ENCODE data around the gene CD79B. TPM values are rescaled to one million over a fixed set of nuclear protein-coding genes. Genes with fewer than 3 reads are reported as not detected.

Gene CD79B
- total RNA-seq, result 10 to 100 TPM; 40.0 to 42.8 TPM
- 10 to 100 TPM; 14.5 to 21.9 (median 21.3) TPM for polyA plus RNA-seq
- 0.98 to 4.2 (median 3.0) reads per million in 6 experiments for total RNA-seq

- Mint-ChIP-seq H3K27ac (peak within 1 kb of the TSS; percentile 85 to 94 (median 92)), H3K4me1 (peaks cover 15 to 57% (median 29%) of the 10 kb centered on the region in 4 donors), H3K27me3 (no peaks in the 10 kb centered on the region), H3K9me3 (no peaks in the 10 kb centered on the region), H3K4me3 (peak within 1 kb of the TSS; percentile 87 to 94 (median 93)), H3K36me3 (peaks cover 0 to 3% (median 0%) of the 10 kb centered on the region in 3 donors)
- ATAC-seq, result peak; percentile 74 to 75
- POLR2A ChIA-PET, result interaction anchor here (0.7 to 6.2 kb wide), 9 partner anchors 11 to 94 kb away, joined by 3 to 47 read pairs (median 3); partner anchors contain the start of gene ICAM2
- DNase-seq, result peak in 7 of 10 donors; percentile 11 to 74 (median 37)
Observed at GRCh38 chr17:63931981-63932561, at the start of gene CD79B. Gene CD79B, minus strand, starts transcription at chr17:63932331. Its CDS starts 70 bp downstream, at chr17:63932261.

GRCh38 chr17:63978272-63979200, 46.4 kb upstream of the CD79B start:
- H3K4me1 Mint-ChIP-seq, result peaks cover 0 to 15% (median 2%) of the 10 kb centered on the region in 4 donors
- H3K9me3 Mint-ChIP-seq, result peaks cover 4 to 15% (median 10%) of the 10 kb centered on the region in 9 donors
- ATAC-seq, result no peak
- no peak overlapping the region for H3K27ac Mint-ChIP-seq
- no peaks in the 10 kb centered on the region for H3K27me3 Mint-ChIP-seq
- no peak for DNase-seq
- POLR2A ChIA-PET, result interaction anchor here (0.7 kb wide), 1 partner anchor 11 kb away, joined by 3 read pairs; no protein-coding TSS in a partner anchor
- H3K4me3 Mint-ChIP-seq, result no peak overlapping the region
- peaks cover 0 to 4% (median 4%) of the 10 kb centered on the region in 3 donors for H3K36me3 Mint-ChIP-seq

GRCh38 chr17:63976702-63977101, 44.6 kb upstream of the CD79B start:
- H3K9me3 Mint-ChIP-seq, result peaks cover 0 to 3% (median under 1%) of the 10 kb centered on the region in 9 donors
- no peak overlapping the region for H3K4me3 Mint-ChIP-seq
- DNase-seq (no peak), ATAC-seq (no peak)
- H3K4me1 Mint-ChIP-seq, result peaks cover 0 to 15% (median 4%) of the 10 kb centered on the region in 4 donors
- H3K27ac Mint-ChIP-seq, result no peak overlapping the region
- POLR2A ChIA-PET, result interaction anchor here (0.7 to 1.2 kb wide), 2 partner anchors 11 to 13 kb away, joined by 3 to 4 read pairs; no protein-coding TSS in a partner anchor
- no peaks in the 10 kb centered on the region for H3K36me3 Mint-ChIP-seq
- H3K27me3 Mint-ChIP-seq, result peaks cover 0 to 2% (median 0%) of the 10 kb centered on the region in 5 donors

GRCh38 chr17:63975541-63976092, 43.5 kb upstream of the CD79B start:
- no peak for DNase-seq
- no peaks in the 10 kb centered on the region for H3K36me3 Mint-ChIP-seq
- H3K4me1 Mint-ChIP-seq, result peaks cover 0 to 15% (median 3%) of the 10 kb centered on the region in 4 donors
- POLR2A ChIA-PET, result no interaction called here
- no peak for ATAC-seq
- H3K27ac Mint-ChIP-seq, result peak overlapping the region in 4 of 10 donors; percentile 4 to 44 (median 20)
- no peak overlapping the region for H3K4me3 Mint-ChIP-seq
- peaks cover 0 to 2% (median 0%) of the 10 kb centered on the region in 5 donors for H3K27me3 Mint-ChIP-seq
- no peaks in the 10 kb centered on the region for H3K9me3 Mint-ChIP-seq

- Mint-ChIP-seq H3K4me3 (no peak overlapping the region), H3K9me3 (no peaks in the 10 kb centered on the region), H3K27me3 (peaks cover 0 to 2% (median 0%) of the 10 kb centered on the region in 5 donors), H3K27ac (peak overlapping the region in 2 of 10 donors; percentile 29 to 52), H3K36me3 (no peaks in the 10 kb centered on the region), H3K4me1 (peaks cover 0 to 15% (median 3%) of the 10 kb centered on the region in 4 donors)
- DNase-seq (no peak), ATAC-seq (no peak)
- POLR2A ChIA-PET, result no interaction called here
Observed at GRCh38 chr17:63974594-63975192, 42.6 kb upstream of the CD79B start.

- Mint-ChIP-seq H3K4me3 (no peak overlapping the region), H3K9me3 (no peaks in the 10 kb centered on the region), H3K27ac (peak overlapping the region in 1 of 10 donors; percentile 33), H3K27me3 (peaks cover 0 to 2% (median 0%) of the 10 kb centered on the region in 5 donors), H3K4me1 (peaks cover 0 to 21% (median 4%) of the 10 kb centered on the region in 4 donors), H3K36me3 (no peaks in the 10 kb centered on the region)
- ATAC-seq (no peak), DNase-seq (no peak)
- POLR2A ChIA-PET, result no interaction called here
Observed at GRCh38 chr17:63973930-63974593, 41.9 kb upstream of the CD79B start.

- H3K27ac Mint-ChIP-seq, result no peak overlapping the region
- POLR2A ChIA-PET, result no interaction called here
Observed at GRCh38 chr17:63973247-63973646, 41.1 kb upstream of the CD79B start.

GRCh38 chr17:63972796-63973195, 40.7 kb upstream of the CD79B start, which contains the start of gene SCN4A:
Gene SCN4A, minus strand, starts transcription at chr17:63972918. Its CDS starts 77 bp downstream, at chr17:63972841.
- POLR2A ChIA-PET, result no interaction called here
- Mint-ChIP-seq H3K4me1 (peaks cover 0 to 22% (median 7%) of the 10 kb centered on the region in 4 donors), H3K27me3 (peaks cover 0 to 2% (median 0%) of the 10 kb centered on the region in 5 donors), H3K36me3 (no peaks in the 10 kb centered on the region), H3K9me3 (no peaks in the 10 kb centered on the region), H3K27ac (peak within 1 kb of the TSS in 1 of 10 donors; percentile 42), H3K4me3 (no peak within 1 kb of the TSS)
- ATAC-seq (no peak), DNase-seq (no peak)

More at GRCh38 chr17:63973247-63973646, 41.1 kb upstream of the CD79B start:
- Mint-ChIP-seq H3K36me3 (no peaks in the 10 kb centered on the region), H3K27me3 (peaks cover 0 to 2% (median 0%) of the 10 kb centered on the region in 5 donors), H3K9me3 (no peaks in the 10 kb centered on the region), H3K4me3 (no peak overlapping the region), H3K4me1 (peaks cover 0 to 22% (median 6%) of the 10 kb centered on the region in 4 donors)
- DNase-seq (no peak), ATAC-seq (no peak)

- Mint-ChIP-seq H3K9me3 (no peaks in the 10 kb centered on the region), H3K4me1 (peaks cover 12 to 21% (median 20%) of the 10 kb centered on the region in 4 donors), H3K27me3 (peaks cover 0 to 2% (median 0%) of the 10 kb centered on the region in 5 donors), H3K36me3 (no peaks in the 10 kb centered on the region), H3K27ac (peak overlapping the region in 1 of 10 donors; percentile 3), H3K4me3 (no peak overlapping the region)
- POLR2A ChIA-PET, result no interaction called here
- no peak for ATAC-seq
- DNase-seq, result no peak
Observed at GRCh38 chr17:63969278-63969677, 37.1 kb upstream of the CD79B start.

- ATAC-seq, result no peak
- POLR2A ChIA-PET, result interaction anchor here (1.1 to 1.9 kb wide), 3 partner anchors 11 to 178 kb away, joined by 3 to 5 read pairs (median 5); no protein-coding TSS in a partner anchor
- H3K27ac Mint-ChIP-seq, result no peak overlapping the region
- H3K4me1 Mint-ChIP-seq, result peaks cover 10 to 21% (median 20%) of the 10 kb centered on the region in 4 donors
- H3K4me3 Mint-ChIP-seq, result no peak overlapping the region
- H3K36me3 Mint-ChIP-seq, result no peaks in the 10 kb centered on the region
- DNase-seq, result no peak
- H3K27me3 Mint-ChIP-seq, result no peaks in the 10 kb centered on the region
- H3K9me3 Mint-ChIP-seq, result no peaks in the 10 kb centered on the region
Observed at GRCh38 chr17:63967953-63968352, 35.8 kb upstream of the CD79B start.

GRCh38 chr17:63966646-63967264, 34.6 kb upstream of the CD79B start:
- ATAC-seq, result peak; percentile 94 to 100
- POLR2A ChIA-PET, result interaction anchor here (1.0 to 1.9 kb wide), 4 partner anchors 9 to 179 kb away, joined by 3 to 5 read pairs (median 4); no protein-coding TSS in a partner anchor
- Mint-ChIP-seq H3K9me3 (no peaks in the 10 kb centered on the region), H3K27me3 (no peaks in the 10 kb centered on the region), H3K27ac (peak overlapping the region in 6 of 10 donors; percentile 1 to 54 (median 24)), H3K4me3 (peak overlapping the region in 7 of 10 donors; percentile 0 to 70 (median 54)), H3K4me1 (peaks cover 10 to 24% (median 20%) of the 10 kb centered on the region in 4 donors), H3K36me3 (no peaks in the 10 kb centered on the region)
- DNase-seq, result peak in 7 of 10 donors; percentile 27 to 81 (median 65)
